HEK293T (cell line): ENCODE results near the gene PEX16.

ENCODE experiments used
- ARNT ChIP-seq: fragments of 450-650 bp; IDR thresholded peaks from 2 replicates; pipeline ENCODE4 v1.6.1; 2017; ENCODE audit warnings: mild to moderate bottlenecking
- CTBP1 ChIP-seq: fragments of 450-650 bp; IDR thresholded peaks from 2 replicates; pipeline ENCODE4 v1.6.1; 2016; ENCODE audit warnings: borderline replicate concordance
- ELF4 ChIP-seq: fragments of 450-650 bp; IDR thresholded peaks from 2 replicates; pipeline ENCODE4 v1.6.1; 2017; ENCODE audit warnings: antibody characterized with exemption
- FOXA1 ChIP-seq: fragments of 450-650 bp; IDR thresholded peaks from 2 replicates; pipeline ENCODE4 v1.6.1; 2016; ENCODE audit warnings: mild to moderate bottlenecking
- FOXK2 ChIP-seq: fragments of 450-650 bp; IDR thresholded peaks from 2 replicates; pipeline ENCODE4 v1.6.1; 2016; ENCODE audit warnings: mild to moderate bottlenecking
- HDGF ChIP-seq: fragments of 450-650 bp; IDR thresholded peaks from 2 replicates; pipeline ENCODE4 v1.6.1; 2017; ENCODE audit warnings: antibody characterized with exemption, borderline replicate concordance
- LEF1 ChIP-seq: fragments of 450-650 bp; IDR thresholded peaks from 2 replicates; pipeline ENCODE4 v1.6.1; 2017; ENCODE audit warnings: mild to moderate bottlenecking, borderline replicate concordance
- PKNOX1 ChIP-seq: fragments of 450-650 bp; IDR thresholded peaks from 2 replicates; pipeline ENCODE4 v1.6.1; 2016
- SP1 ChIP-seq: fragments of 450-650 bp; IDR thresholded peaks from 2 replicates; pipeline ENCODE4 v1.6.1; 2017
- SUZ12 ChIP-seq: fragments of 450-650 bp; IDR thresholded peaks from 2 replicates; pipeline ENCODE4 v1.6.1; 2016; ENCODE audit warnings: mild to moderate bottlenecking

- TF ChIP-seq ELF4 (no peak), FOXK2 (no peak), PKNOX1 (no peak), SP1 (no peak), FOXA1 (no peak), HDGF (no peak), ARNT (no peak), LEF1 (no peak), SUZ12 (no peak), CTBP1 (no peak)
Observed at GRCh38 chr11:45936511-45937054, 18.9 kb upstream of the PEX16 start.
